Skeletal muscle cell (primary cell): ENCODE measurements around the gene NAV2.
A peak's percentile ranks its signal among the peaks of the same experiment; 100 is the strongest.

ENCODE experiments used
- DNase-seq: peaks from one replicate; pipeline ENCODE4 v3.0.0-alpha.2; 2010; ENCODE audit warnings: low read depth
- H3K4me3 ChIP-seq: 2 replicates; pipeline ENCODE4 v1.5.1; 2011; ENCODE audit warnings: low read depth, mild to moderate bottlenecking, control low read depth, low read length, moderate library complexity

Gene NAV2

DNA sequence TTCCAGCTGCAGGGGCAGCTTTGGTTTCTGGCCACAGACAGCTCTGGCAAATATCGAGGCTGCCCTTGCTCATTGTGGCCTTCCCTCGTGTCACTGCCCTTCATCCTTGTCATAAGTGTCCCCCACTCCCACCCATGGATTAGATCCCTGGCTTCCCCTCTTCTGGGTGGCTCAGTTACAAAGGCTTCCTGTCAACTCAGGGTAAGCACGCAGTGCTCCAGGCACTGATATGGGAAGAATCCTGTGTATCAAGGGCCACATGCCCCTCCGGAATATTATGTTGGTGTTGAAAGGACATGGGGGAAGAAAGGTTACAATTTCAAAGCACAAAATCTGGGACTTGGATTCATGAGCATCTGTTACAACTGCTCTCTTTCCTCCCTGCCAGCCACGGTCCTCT is 319.5 kb downstream of the NAV2 start:
- H3K4me3 ChIP-seq: no peak overlapping the region
- DNase-seq: no peak

DNA sequence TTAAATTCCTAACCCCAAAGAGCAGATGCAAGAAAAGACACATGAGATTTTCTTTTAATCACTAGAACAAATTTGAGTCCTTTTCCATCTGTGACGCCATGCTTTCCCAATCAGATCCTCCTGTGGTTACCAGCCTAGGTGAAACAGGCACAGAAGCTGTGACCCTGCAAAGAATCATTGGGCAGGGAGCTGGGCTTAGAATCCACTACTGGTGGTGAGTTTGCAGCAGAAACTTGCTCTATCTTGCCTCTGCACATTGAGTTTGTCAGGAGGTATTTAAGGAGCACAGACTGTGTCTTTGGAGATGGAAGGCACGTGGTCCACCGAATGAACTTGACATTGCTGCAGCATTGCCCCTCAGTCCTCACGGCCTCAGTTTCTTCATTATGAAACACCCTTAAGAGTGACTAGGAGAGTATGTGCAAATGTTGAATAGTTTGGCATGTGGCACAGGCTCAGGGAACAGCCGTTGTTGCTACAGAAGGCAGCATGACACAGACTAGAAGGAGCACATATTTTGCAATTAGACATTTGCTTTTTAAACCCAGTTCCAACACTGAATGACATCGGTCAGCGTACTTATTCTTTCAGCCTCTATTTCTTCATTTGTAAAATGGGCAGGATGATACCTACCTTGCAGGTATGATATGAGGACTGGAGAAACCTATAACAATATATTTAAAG is 320.1 kb downstream of the NAV2 start:
- H3K4me3 ChIP-seq: no peak overlapping the region
- DNase-seq: no peak

DNA sequence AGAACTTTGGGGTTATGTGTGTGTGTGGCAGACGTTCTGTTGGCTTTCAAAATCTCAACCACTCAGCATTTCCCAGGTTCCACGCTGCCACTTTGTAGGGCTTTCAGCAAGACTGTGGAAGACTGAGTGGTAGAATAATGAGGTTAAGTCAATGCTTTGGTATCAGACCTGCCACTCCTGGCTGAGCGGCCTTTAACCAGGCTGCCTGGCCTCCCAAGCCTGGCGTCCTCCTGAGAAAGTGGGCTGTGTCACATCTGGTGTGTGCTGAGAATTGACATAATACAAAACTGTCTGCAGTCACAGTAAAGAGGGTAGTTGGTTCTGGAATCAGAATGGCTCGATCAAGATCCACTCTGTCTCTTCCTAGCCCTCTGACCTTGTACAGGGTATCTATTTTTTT is 321.2 kb downstream of the NAV2 start:
- DNase-seq: no peak
- no peak overlapping the region for H3K4me3 ChIP-seq

DNA sequence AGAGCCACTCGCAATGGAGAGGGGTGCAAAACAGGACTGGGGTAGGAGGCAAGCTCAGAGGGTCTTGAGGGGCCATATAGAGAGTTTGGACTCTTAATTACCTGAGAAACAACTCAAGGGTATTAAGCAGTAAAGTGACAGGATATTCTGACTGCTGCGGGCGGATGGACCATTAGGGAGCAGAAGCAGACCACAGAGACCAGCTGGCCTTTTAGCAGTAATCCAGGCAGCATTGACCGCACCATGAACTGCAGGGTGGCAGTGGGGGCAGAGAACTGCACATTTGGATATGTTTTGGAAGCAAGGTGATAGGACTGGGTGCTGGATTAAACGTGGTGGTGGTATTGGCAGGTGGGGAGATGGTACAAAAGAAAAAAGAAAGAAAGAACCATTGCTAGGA is 322.3 kb downstream of the NAV2 start:
- DNase-seq: no peak
- no peak overlapping the region for H3K4me3 ChIP-seq

DNA sequence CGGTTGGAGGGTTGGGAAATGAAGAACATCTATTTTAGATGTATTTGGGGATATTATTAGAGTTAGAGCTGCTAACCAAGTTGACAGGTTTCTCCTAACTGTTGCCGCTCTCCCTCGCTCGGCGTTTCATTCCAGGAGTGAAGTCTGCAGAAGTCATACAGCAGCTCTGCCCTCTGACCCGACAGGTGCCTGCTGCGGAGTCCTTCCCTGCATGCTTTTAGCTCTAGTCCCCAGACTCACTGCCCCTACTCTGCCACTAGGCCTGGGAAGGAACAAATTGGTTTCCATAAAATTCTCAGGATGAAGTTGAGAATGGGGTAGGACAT is 322.7 kb downstream of the NAV2 start:
- H3K4me3 ChIP-seq: no peak overlapping the region
- no peak for DNase-seq

DNA sequence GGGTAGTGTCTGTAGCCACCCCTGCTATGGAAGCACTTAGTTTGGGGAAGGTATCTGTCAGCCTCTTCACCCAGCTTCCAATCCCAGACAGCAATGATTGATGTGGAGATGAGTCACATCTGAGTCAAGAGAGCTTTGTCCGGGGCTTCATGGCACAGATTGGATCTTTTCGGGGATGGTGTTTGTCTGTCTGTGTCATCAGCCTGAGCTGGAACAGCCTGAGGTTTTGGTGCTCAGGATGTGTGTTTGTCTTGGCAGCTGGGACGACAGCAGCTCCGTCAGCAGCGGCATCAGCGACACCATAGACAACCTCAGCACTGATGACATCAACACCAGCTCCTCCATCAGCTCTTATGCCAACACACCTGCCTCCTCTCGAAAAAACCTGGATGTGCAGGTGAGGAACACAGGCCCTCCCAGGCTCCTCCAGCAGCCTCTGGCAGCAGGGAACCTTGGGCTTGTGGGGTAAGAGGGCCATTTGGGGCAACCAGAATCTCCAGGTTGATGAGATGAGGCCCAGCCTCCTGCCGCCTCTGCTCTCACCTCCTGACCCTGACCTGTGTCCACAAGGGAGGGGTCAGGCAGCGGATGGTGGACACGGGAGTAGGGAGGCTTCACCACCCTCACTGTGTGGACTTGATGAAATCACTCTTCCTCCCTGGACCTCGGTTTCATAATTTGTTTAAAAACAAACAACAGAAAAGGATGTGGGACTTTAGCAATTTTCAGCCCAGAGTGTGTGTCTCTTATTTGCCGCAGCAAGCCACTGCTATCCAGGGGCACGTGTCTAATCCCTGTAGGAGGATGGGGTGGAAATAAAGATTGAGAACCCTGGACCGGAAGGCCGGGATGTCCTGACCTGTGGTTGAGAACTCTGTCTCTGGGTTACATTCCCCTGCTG is 323.3 kb downstream of the NAV2 start:
- DNase-seq: peak; percentile 99
- no peak overlapping the region for H3K4me3 ChIP-seq

DNA sequence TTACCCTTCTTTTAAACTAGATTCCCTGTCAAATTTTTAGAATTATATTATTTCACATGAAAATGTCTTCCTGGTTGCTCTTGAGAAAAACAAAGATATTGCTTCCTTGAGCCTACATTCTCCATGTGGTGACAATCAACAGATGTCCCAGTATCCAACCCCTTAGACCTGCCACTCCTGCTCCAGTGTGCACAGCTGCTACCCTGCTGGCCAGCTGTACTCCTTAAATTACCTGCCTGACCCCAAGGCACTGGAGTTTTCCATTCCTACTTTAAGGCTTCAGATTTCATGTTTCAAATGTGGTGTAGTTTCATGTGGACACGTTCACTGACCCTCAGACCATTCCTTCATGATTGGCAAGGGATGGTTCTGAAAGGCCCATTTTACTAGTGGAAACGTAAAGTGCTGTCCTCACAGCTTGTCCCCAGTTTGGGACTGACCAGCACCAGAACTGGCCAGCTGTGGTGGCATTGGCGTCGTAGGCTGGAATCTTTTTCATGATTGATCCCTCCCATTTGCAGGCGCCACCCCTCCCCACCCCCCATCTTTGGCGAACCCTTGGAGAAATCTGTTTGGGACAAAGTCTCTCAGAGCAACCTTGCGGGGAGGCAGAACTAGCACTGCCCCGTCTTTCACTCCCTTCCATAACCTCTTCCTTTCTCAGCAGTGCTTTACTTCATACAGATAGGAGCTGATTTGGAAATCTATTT is 324.1 kb downstream of the NAV2 start:
- H3K4me3 ChIP-seq: no peak overlapping the region

DNA sequence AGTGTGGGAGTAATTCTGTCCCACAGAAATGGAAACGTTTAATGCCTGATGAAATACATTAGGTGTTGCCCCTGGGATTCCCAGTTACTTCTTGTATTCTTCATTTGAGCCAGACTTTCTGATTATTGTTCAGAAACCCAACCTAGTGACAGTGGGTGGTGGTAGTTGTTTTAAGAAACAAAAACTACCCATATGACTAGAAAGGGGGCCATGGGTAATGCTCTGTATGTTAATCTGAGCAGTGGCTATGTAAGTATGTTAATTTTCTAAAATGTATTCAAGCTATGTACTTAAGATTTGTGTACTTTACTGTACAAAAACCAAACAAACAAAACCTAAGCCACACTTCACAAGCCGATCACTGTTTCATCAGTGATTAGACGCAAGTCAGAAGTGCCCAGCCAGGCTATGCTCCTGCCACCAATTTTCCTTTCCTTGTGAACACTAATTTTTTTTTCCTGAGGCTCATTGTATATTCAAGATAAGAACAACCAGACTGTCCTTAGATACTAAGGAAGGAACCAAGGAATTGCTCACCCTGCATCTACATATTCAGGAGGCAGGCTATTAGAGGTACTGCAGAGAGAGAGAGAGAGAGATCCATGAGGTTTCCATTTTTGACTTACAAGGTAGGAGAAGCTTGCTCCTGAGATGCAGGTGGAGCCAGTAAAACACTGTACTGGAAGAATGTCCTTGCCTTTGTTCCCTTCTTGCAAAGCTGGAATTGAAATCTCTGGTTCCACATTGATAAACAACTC is 324.9 kb downstream of the NAV2 start:
- H3K4me3 ChIP-seq: no peak overlapping the region
- no peak for DNase-seq

More for the DNA sequence above, 324.1 kb downstream of the NAV2 start:
- DNase-seq: no peak

DNA sequence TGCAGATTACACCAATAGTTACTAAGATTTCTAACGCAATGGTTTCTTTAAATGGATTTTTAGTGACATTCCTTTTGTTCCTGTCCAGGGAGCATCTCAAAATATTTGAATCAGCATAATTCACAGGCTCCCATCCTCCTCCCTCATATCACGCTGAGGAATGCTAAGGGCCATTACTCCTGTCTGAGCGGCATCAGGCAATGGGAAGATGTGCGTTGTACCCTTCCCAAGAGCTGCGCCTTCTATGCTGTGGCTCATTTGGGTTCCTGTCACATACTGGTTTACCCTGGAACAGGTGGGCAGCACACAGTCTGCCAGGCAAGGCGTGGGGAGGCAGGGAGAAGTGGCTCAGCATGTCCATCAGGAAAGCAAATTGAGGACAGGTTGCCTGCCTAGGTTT is 325.8 kb downstream of the NAV2 start:
- no peak for DNase-seq
- H3K4me3 ChIP-seq: no peak overlapping the region

DNA sequence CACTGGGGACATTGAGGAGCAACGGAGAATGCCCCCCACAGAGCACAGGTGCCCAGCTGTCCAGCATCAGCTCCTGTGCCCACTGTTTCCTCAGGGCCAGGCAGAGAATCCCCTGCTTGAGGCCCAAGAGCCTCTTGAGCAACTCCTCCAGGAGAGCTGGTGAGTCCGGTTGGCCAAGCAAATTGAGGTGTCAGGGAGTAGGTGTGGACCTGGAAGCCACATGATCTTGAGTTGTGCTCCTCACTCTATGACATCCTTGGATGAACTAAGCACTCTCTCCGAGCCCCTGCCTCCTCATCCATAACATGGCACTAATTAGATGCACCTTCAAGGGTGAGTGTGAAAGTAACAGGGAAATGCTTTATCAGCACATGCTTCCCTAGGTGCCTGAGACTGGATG is 326.3 kb downstream of the NAV2 start:
- H3K4me3 ChIP-seq: no peak overlapping the region
- DNase-seq: no peak

DNA sequence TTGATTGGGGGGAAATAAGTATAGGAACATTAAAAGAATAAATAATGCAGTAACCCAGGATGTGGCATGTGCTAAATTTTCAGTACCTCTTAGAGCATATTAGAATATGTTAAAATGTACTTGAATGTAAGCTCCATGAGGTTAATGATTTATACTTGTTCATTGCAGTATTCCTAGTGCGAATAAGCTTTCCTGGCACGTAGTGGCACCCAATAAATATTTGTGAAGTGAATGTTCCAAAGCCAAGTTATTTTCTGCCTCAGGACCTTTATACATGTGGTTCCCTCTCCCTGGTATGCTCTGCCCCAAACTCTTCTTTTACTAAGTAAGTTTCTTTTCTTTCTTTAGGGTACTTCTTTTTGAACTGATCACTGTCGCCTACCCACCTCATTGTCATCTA is 328.9 kb downstream of the NAV2 start:
- H3K4me3 ChIP-seq: no peak overlapping the region
- DNase-seq: no peak

DNA sequence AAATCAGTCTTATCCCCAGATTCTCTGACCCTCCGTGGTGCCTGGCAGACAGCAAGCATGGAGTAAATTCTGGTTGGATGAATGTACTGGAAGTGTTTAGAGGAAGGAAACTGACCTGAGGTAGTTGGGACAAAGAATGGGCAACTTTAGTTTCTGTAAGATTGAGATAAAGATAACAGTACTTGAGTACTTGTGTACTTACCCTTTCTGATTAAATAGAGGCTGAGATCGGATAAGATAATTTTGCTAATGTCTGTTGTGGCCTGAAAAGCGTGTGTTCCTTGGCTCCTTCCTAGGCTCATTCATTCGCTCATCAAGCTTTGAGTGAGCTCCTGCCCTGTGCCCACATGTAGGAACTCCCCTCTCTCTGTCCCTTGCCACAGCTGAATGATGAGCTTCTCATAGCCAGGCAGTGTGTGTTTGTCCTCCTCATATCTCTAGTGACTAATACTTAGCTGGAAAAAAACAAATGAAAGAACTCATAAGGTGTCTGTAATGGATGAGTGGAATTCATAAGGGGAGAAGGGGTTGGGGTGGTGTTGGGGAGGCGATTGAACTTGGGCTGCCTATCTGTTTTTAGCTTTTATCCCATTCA is 329.5 kb downstream of the NAV2 start:
- DNase-seq: no peak
- no peak overlapping the region for H3K4me3 ChIP-seq

DNA sequence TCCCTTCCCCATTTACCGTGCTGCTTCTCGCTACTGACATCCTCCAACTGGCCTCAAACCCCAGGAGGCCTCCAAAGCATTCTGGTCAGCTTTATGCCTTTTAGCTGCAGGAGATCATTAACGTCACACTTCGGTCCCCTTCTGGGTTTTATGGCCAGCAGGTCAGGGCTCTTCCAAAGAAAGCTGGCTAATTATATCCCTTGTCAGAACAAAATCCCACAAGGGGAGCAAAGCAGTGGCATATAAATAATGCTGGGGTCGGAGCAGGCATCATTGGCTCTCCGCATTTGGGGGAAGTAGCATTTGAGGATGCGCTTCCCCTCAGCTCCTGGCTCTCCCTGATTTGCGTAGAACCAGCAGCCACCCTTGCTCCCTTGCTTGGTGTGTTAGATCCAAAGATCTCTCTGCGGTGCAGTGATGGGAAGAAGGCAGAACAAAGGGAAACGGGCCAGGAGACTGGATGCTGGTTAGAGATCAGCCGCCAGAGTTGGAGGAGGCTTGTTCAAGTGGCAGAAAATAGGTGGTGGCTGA is 330.2 kb downstream of the NAV2 start:
- no peak for DNase-seq
- H3K4me3 ChIP-seq: no peak overlapping the region

DNA sequence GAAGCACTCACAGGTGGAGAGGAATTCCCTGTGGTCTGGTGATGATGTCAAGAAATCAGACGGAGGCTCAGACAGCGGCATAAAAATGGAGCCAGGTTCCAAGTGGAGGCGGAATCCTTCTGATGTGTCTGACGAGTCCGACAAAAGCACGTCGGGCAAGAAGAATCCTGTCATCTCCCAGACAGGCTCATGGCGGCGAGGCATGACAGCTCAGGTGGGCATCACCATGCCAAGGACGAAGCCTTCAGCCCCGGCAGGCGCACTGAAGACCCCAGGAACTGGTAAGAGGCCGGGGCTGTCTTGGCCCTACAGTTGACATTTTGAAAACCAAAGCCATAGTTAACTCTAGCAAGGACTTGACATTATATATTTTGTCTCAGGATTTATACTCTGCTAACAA is 331.4 kb downstream of the NAV2 start:
- DNase-seq: no peak
- no peak overlapping the region for H3K4me3 ChIP-seq

DNA sequence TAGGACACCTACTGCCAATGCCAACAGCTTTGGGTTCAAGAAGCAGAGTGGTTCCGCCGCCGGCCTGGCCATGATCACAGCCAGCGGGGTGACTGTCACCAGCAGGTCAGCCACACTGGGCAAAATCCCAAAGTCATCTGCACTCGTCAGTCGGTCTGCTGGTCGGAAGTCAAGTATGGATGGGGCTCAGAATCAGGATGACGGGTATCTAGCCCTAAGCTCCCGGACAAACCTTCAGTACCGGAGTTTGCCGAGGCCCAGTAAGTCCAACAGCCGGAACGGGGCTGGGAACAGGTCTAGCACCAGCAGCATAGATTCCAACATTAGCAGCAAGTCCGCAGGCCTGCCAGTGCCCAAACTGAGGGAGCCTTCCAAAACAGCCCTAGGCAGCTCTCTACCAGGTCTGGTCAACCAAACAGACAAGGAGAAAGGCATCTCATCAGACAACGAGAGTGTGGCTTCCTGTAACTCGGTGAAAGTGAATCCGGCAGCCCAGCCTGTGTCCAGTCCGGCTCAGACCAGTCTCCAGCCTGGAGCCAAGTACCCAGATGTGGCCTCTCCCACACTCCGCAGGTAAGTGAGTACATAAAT is 332.6 kb downstream of the NAV2 start:
- H3K4me3 ChIP-seq: no peak overlapping the region
- no peak for DNase-seq

DNA sequence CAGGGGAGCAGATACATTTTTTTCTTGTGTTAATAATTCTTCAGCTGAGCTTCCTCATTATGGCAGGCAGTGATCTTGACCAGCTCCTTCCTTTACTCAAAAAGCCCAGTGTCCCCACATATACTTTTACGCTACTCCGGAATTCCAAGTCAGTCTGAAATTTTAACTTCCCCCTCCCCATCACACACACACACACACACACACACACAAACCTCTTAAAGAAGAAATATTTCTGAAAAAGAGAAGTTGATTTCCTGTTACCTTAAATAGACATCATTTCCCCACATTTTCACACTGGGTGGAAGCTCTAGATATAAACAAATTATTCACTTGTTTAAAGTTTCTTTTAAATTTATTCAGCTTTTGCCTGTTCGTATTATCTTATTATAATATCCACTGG is 333.8 kb downstream of the NAV2 start:
- DNase-seq: no peak
- no peak overlapping the region for H3K4me3 ChIP-seq

DNA sequence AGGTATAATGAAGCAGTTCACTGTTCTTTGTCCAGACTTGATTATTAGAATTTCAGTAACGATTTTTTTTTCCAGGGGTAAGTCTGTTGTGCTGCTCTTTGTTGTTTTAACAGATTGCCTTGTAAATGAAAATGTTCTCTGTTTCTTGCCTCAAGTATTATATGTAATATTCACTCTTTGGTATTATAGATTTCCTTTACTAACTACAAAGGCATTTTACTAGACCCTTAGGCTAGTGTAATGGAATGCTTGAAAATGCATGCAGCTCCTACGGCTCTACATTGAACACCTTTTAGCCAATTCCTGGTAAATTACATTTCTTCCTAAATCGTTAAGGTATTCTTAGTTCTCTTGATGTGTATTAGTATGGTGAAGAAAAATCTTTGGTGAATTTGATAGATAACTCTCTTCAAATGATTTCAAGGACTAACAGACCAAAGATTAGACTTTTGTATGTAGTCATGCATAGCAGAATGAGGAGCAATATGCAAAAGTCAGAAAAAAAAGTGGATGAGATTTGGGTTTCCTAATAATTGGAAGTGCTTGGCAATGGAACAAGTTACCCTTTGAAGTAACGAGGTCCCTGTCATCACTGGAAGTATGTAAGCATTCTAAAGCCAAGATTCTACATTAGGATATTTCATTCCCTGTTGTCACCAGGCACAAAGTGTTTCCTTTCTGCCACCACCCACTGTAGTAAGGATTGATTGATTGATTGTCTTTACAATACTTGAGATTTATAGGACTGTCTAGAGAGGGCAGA is 334.6 kb downstream of the NAV2 start:
- no peak for DNase-seq
- H3K4me3 ChIP-seq: no peak overlapping the region

DNA sequence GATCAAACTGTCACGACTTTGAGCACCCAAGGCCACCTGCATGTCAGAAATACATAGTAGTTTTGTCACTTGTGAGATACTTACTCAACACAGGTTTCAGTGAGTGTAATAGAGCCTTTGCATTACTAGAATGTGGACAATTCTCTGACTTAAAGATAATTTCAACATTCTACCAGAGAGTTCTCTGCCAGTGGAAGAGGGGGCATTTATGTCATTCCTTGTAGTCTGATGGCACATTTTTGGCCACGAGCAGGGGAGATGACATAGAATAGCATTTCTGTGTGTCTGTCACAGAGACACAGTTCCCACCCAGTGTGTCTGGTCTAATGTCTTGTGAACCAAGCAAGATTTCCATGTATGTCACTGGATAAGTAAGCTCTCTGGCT is 335.1 kb downstream of the NAV2 start:
- no peak overlapping the region for H3K4me3 ChIP-seq
- no peak for DNase-seq
